HEK293 (cell line): ENCODE measurements around the gene SLC66A1.

Experiments used
- CTCF ChIA-PET: fragments of 350-600 bp; formaldehyde crosslinking; extraction: SDS; loops from one replicate; lab custom pipeline; 2021; ENCODE audit warnings: antibody characterized with exemption; lab: Yijun Ruan, JAX
- POLR2A ChIA-PET: fragments of 300-600 bp; formaldehyde crosslinking; extraction: SDS; loops from one replicate; lab custom pipeline; 2020; ENCODE audit warnings: antibody characterized with exemption, inconsistent platforms; lab: Yijun Ruan, JAX
- H3K27ac ChIP-seq: fragments of 200-500 bp; sonication (Bioruptor generic); 2 replicates; pipeline ENCODE4 v1.5.1; 2014; ENCODE audit warnings: low read depth, low read length, control low read depth, inconsistent platforms; ENCODE audit errors: extremely low read depth
- H3K36me3 ChIP-seq, 2 experiments: fragments of 200-500 bp in 1 of 2; sonication (Bioruptor generic) in 1 of 2; 1 replicate in 1 of 2; 2 replicates in 1 of 2; pipeline ENCODE4 v1.5.1; 2014 to 2017; ENCODE audit warnings: inconsistent platforms in 2 of 2, low read length in 2 of 2; ENCODE audit not compliant: control insufficient read depth in 2 of 2, insufficient read depth in 1 of 2
- H3K4me1 ChIP-seq: fragments of 200-500 bp; sonication (Bioruptor generic); 2 replicates; pipeline ENCODE4 v1.5.1; 2014; ENCODE audit warnings: mild to moderate bottlenecking, low read length, inconsistent platforms; ENCODE audit not compliant: control insufficient read depth, insufficient read depth
- H3K4me3 ChIP-seq: 2 replicates; pipeline ENCODE4 v1.5.1; 2011; ENCODE audit warnings: low read depth, mild to moderate bottlenecking, control low read depth, low read length, moderate library complexity
- H3K9me3 ChIP-seq: fragments of 200-500 bp; sonication (Bioruptor generic); 2 replicates; pipeline ENCODE4 v1.5.1; 2014; ENCODE audit warnings: low read depth, low read length, inconsistent platforms; ENCODE audit not compliant: control insufficient read depth, insufficient read depth
- ELK4 ChIP-seq: IDR thresholded peaks from 2 replicates; pipeline ENCODE4 v1.6.1; 2011; ENCODE audit warnings: mild to moderate bottlenecking, low read depth, low read length, borderline replicate concordance
- GFI1B ChIP-seq: fragments of 450-650 bp; formaldehyde crosslinking; IDR thresholded peaks from 2 replicates; pipeline ENCODE4 v1.5.1; 2016; ENCODE audit warnings: missing biosample characterization, missing genetic modification characterization
- ZBTB8A ChIP-seq: fragments of 450-650 bp; formaldehyde crosslinking; IDR thresholded peaks from 2 replicates; pipeline ENCODE4 v1.5.1; 2016; ENCODE audit warnings: missing biosample characterization, missing genetic modification characterization
- ZNF23 ChIP-seq: fragments of 450-650 bp; formaldehyde crosslinking; IDR thresholded peaks from 2 replicates; pipeline ENCODE4 v1.5.1; 2016; ENCODE audit warnings: missing biosample characterization, missing genetic modification characterization, borderline replicate concordance
- ZNF274 ChIP-seq, 2 experiments: fragments of 200-500 bp in 1 of 2; fragments of 450-650 bp in 1 of 2; sonication (Bioruptor generic) in 1 of 2; formaldehyde crosslinking in 1 of 2; IDR thresholded peaks; 2 replicates each; pipeline versions ENCODE4 v1.5.1 to v1.6.1; 2014 to 2016; ENCODE audit warnings: borderline replicate concordance in 1 of 2, inconsistent platforms in 1 of 2, low read length in 1 of 2, missing biosample characterization in 1 of 2, missing genetic modification characterization in 1 of 2
- ZNF555 ChIP-seq: fragments of 450-650 bp; formaldehyde crosslinking; conservative IDR thresholded peaks from 2 replicates; pipeline ENCODE4 v1.5.1; 2017; ENCODE audit warnings: missing biosample characterization, mild to moderate bottlenecking, missing genetic modification characterization, inconsistent platforms
- ZNF645 ChIP-seq: fragments of 450-650 bp; formaldehyde crosslinking; IDR thresholded peaks from 2 replicates; pipeline ENCODE4; 2016; ENCODE audit warnings: missing biosample characterization, missing genetic modification characterization
- ZNF654 ChIP-seq: fragments of 450-650 bp; formaldehyde crosslinking; IDR thresholded peaks from 2 replicates; pipeline ENCODE4 v1.5.1; 2016; ENCODE audit warnings: low read depth, missing biosample characterization, missing genetic modification characterization
- ZNF692 ChIP-seq: fragments of 450-650 bp; formaldehyde crosslinking; IDR thresholded peaks from 2 replicates; pipeline ENCODE4 v1.5.1; 2016; ENCODE audit warnings: missing biosample characterization, missing genetic modification characterization
- ZNF76 ChIP-seq: fragments of 450-650 bp; formaldehyde crosslinking; IDR thresholded peaks from 2 replicates; pipeline ENCODE4; 2016; ENCODE audit warnings: low read depth, missing biosample characterization, missing genetic modification characterization, borderline replicate concordance
- ZNF792 ChIP-seq: fragments of 450-650 bp; formaldehyde crosslinking; IDR thresholded peaks from 2 replicates; pipeline ENCODE4 v1.5.1; 2016; ENCODE audit warnings: missing biosample characterization, missing genetic modification characterization
- TF ChIP-seq, protein P1 (sequence below): fragments of 450-650 bp; formaldehyde crosslinking; IDR thresholded peaks from 2 replicates; pipeline ENCODE4 v1.5.1; 2016; ENCODE audit warnings: missing biosample characterization, missing genetic modification characterization
- TF ChIP-seq, protein P2 (sequence below): fragments of 450-650 bp; formaldehyde crosslinking; IDR thresholded peaks from 2 replicates; pipeline ENCODE4 v1.5.1; 2017; ENCODE audit warnings: missing biosample characterization, mild to moderate bottlenecking, missing genetic modification characterization, moderate library complexity
- TF ChIP-seq, protein P3 (sequence below): fragments of 450-650 bp; formaldehyde crosslinking; IDR thresholded peaks from 2 replicates; pipeline ENCODE4 v1.5.1; 2017; ENCODE audit warnings: missing biosample characterization, missing genetic modification characterization

Gene SLC66A1

DNA sequence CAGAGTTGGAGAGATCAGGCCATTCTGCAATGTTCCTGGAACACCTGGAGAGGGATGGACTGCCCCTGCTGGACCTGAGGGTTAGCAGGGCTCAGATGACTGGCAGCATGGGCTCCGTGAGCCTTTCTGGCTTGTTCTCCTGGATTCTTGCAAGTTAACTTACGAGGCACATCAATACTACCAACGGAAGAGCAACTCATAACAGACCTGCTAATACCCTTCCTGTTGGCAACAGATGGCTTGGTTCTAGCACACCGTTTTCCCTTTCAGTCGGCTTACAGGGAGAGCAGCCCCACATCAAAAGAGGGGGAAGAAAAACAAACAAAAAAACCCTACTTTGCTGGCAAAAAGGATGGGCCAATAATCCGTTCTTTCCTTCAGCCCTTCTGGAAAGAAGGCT, 47.9 kb downstream of the SLC66A1 start (continued):
- TF ChIP-seq, protein P1, sequence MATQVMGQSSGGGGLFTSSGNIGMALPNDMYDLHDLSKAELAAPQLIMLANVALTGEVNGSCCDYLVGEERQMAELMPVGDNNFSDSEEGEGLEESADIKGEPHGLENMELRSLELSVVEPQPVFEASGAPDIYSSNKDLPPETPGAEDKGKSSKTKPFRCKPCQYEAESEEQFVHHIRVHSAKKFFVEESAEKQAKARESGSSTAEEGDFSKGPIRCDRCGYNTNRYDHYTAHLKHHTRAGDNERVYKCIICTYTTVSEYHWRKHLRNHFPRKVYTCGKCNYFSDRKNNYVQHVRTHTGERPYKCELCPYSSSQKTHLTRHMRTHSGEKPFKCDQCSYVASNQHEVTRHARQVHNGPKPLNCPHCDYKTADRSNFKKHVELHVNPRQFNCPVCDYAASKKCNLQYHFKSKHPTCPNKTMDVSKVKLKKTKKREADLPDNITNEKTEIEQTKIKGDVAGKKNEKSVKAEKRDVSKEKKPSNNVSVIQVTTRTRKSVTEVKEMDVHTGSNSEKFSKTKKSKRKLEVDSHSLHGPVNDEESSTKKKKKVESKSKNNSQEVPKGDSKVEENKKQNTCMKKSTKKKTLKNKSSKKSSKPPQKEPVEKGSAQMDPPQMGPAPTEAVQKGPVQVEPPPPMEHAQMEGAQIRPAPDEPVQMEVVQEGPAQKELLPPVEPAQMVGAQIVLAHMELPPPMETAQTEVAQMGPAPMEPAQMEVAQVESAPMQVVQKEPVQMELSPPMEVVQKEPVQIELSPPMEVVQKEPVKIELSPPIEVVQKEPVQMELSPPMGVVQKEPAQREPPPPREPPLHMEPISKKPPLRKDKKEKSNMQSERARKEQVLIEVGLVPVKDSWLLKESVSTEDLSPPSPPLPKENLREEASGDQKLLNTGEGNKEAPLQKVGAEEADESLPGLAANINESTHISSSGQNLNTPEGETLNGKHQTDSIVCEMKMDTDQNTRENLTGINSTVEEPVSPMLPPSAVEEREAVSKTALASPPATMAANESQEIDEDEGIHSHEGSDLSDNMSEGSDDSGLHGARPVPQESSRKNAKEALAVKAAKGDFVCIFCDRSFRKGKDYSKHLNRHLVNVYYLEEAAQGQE: no peak
- TF ChIP-seq ZNF555 (tag by site-specific recombination): no peak
- TF ChIP-seq ZNF645: no peak
- TF ChIP-seq ZNF654 (tag by site-specific recombination): no peak
- TF ChIP-seq GFI1B (tag by site-specific recombination): no peak
- TF ChIP-seq, protein P2, sequence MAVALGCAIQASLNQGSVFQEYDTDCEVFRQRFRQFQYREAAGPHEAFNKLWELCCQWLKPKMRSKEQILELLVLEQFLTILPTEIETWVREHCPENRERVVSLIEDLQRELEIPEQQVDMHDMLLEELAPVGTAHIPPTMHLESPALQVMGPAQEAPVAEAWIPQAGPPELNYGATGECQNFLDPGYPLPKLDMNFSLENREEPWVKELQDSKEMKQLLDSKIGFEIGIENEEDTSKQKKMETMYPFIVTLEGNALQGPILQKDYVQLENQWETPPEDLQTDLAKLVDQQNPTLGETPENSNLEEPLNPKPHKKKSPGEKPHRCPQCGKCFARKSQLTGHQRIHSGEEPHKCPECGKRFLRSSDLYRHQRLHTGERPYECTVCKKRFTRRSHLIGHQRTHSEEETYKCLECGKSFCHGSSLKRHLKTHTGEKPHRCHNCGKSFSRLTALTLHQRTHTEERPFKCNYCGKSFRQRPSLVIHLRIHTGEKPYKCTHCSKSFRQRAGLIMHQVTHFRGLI (tag by site-specific recombination): no peak
- no peak for TF ChIP-seq ZNF76
- no peak for TF ChIP-seq ZNF274 (IDR thresholded peaks at IDR 0.05; ENCODE audit: low read length)
- no peak for TF ChIP-seq ZNF274 (tag by site-specific recombination; IDR thresholded peaks at IDR 0.05; ENCODE audit: borderline replicate concordance)
- TF ChIP-seq, protein P3, sequence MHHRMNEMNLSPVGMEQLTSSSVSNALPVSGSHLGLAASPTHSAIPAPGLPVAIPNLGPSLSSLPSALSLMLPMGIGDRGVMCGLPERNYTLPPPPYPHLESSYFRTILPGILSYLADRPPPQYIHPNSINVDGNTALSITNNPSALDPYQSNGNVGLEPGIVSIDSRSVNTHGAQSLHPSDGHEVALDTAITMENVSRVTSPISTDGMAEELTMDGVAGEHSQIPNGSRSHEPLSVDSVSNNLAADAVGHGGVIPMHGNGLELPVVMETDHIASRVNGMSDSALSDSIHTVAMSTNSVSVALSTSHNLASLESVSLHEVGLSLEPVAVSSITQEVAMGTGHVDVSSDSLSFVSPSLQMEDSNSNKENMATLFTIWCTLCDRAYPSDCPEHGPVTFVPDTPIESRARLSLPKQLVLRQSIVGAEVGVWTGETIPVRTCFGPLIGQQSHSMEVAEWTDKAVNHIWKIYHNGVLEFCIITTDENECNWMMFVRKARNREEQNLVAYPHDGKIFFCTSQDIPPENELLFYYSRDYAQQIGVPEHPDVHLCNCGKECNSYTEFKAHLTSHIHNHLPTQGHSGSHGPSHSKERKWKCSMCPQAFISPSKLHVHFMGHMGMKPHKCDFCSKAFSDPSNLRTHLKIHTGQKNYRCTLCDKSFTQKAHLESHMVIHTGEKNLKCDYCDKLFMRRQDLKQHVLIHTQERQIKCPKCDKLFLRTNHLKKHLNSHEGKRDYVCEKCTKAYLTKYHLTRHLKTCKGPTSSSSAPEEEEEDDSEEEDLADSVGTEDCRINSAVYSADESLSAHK (tag by site-specific recombination): no peak

- Histone ChIP-seq H3K9me3 (no peaks in the 10 kb centered on the region), H3K27ac (no peak overlapping the region), H3K4me1 (no peaks in the 10 kb centered on the region), H3K4me3 (no peak overlapping the region), H3K36me3 (peaks cover 4 to 38% of the 10 kb centered on the region in 2 experiments; a peak in 2 of 3 replicates)
- POLR2A ChIA-PET: no interaction called here
- CTCF ChIA-PET: interaction anchor here (0.7 to 1.2 kb wide), 2 partner anchors 18 to 551 kb away, joined by 3 read pairs; no protein-coding TSS in a partner anchor
- TF ChIP-seq ZNF555 (tag by site-specific recombination) (no peak), ZNF792 (tag by site-specific recombination) (no peak), ELK4 (no peak), ZNF692 (tag by site-specific recombination) (no peak), ZNF23 (tag by site-specific recombination) (no peak), ZBTB8A (no peak)
- TF ChIP-seq, protein P1: no peak
Observed at GRCh38 chr1:19360432-19360831, 48.3 kb downstream of the SLC66A1 start.
